CD4-positive, alpha-beta T cell treated with Interleukin-17A for 4 hours (primary cell): ENCODE results near the gene ZNF837.
"Not testable (repeated sequence)": the region's sequence is repeated elsewhere in the genome, so short reads cannot be mapped to it uniquely, and the experiment has no call there.

Source experiments
- DNase-seq: peaks from one replicate; pipeline ENCODE4 v3.0.0-alpha.2; 2020; ENCODE audit warnings: mixed read lengths

The ZNF837 gene

DNA sequence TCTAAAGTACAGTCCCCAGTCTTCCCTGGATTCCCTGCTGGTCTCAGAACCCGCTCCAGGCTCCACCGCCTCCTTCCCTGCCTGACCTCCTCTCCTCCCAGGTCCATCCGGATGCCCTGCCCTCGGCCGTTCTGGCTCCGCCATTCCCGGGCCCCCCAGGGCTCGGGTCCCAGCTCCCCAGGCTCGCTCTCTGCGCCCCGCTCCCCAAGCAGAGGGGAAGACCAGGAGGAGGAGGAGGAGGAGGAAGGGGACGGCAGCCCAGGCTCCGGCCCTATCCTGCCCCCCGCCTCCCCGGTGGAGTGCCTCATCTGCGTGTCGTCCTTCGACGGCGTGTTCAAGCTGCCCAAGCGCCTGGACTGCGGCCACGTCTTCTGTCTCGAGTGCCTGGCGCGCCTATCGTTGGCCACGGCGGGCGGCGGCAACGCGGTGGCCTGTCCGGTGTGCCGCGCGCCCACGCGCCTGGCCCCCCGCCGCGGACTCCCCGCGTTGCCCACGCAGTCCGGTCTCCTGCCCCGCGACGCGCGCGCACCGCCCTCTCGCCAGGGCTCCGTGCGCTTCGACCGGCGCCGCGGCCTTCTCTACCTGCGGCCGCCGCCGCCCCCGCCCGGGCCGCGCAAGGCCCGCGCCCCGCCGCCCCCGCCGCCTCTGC, 15.3 kb upstream of the ZNF837 start:
- no peak for DNase-seq

DNA sequence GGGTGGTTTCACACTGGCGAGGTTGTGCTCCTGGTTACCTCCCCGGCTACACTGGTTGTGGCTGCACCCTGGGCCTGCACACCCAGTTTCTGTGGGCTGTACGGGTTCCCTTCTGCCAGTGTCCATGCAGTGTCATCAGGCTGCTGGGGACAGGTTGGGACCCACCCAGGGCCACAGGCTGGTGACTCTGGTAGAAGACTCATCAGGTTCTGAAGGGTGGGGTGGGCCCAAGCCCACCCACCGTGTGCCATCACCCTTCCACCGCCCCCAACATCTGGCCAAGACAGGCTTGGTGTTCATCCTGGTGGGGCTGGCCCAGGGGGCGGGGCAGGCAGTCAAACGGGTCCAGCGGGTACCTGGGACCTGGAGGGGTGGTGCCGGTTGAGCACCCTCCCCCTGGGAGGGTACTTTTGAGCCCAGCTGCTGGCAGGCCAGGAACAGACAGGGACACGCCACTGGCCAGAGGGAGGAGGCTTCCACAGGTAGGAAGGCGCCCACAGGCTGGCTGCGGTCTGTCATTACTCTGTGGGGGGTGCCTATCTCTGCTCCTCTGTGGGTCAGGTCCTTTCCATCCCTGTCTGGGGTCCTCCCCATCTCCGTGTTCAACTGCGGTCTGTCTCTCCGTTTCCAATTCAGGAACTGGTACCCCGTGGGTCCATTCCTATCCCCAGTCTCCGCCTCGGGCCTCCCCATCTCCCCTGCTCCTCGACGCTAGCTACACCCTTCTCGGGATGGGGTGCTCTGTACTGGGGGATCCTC, 14.6 kb upstream of the ZNF837 start, which contains the start of gene RNF225:
Gene RNF225 (plus strand): TSS at position 437 of the 759 bp plus-strand sequence. CDS start 434 bp downstream, outside the sequence.
- no peak for DNase-seq

DNA sequence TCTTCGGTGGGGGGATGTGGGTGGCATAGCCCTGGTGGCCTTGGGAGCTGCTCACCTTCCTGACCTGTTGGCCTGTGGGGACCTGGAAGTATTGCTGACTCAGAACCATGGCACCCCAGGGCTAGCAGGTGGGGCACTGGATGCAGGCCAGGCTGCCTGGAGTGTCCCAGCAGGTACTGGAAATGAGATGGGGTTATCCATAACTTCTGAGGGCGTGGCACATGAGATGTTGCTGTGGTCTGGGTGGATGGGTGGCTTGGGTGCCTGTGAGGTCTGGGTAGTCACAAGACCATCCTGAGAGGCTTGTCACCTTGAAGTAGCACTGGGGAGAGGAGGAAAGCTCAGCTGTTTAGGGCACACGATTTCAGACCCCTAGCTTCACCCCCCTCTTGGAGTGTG, 14.0 kb upstream of the ZNF837 start:
- no peak for DNase-seq

DNA sequence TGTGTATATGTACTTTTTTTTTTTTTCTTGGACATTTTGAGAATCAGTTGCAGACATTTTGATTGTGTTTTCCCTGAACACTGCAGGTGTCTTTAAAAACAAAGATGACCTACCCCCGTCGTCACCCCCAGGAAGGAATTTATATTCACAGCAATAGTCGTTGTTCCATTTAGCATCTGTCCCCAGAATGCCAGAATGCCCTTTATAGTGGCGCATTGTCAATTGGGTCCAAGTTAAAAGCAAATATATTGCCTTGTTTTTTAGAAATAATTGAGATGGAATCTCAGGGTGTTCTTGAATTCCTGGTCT, 12.8 kb upstream of the ZNF837 start:
- DNase-seq, result no peak

DNA sequence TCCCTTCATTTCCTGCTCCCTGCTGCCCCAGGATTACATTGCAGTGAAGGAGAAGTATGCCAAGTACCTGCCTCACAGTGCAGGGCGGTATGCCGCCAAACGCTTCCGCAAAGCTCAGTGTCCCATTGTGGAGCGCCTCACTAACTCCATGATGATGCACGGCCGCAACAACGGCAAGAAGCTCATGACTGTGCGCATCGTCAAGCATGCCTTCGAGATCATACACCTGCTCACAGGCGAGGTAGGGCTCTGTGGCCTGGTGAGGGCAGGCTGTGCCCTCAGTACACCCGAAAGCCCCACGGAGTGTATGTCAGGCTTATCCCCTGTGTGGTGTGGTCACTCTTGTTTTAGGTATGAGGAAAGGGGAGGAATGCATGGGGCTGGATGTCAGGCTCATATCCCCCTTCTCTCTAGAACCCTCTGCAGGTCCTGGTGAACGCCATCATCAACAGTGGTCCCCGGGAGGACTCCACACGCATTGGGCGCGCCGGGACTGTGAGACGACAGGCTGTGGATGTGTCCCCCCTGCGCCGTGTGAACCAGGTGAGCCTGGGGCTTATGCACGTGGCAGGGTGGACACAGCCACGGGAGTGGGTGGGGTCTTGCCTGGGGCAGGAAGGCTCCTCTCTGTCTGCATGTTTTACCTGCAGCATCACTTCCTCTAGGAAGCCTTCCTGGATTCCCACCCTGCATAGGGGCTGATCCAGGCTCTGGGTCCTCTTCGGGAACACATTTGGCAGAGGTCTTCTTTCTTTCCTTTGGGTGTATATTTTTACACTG, 12.3 kb upstream of the ZNF837 start:
- DNase-seq, result no peak

DNA sequence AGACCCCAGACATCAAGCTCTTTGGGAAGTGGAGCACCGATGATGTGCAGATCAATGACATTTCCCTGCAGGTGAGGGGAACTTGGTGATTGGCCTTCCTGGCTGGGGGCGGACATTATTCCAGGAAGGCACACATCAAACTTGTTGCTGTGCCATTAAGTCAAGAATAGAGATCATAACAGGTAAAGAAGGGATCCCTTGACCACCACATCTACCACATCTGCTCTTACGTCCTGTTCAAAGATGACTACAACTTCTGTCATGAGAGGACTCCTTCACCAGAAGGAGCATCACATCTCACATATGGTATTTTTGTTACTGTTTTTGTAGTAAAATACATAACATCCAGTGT, 7.3 kb upstream of the ZNF837 start:
- no peak for DNase-seq

DNA sequence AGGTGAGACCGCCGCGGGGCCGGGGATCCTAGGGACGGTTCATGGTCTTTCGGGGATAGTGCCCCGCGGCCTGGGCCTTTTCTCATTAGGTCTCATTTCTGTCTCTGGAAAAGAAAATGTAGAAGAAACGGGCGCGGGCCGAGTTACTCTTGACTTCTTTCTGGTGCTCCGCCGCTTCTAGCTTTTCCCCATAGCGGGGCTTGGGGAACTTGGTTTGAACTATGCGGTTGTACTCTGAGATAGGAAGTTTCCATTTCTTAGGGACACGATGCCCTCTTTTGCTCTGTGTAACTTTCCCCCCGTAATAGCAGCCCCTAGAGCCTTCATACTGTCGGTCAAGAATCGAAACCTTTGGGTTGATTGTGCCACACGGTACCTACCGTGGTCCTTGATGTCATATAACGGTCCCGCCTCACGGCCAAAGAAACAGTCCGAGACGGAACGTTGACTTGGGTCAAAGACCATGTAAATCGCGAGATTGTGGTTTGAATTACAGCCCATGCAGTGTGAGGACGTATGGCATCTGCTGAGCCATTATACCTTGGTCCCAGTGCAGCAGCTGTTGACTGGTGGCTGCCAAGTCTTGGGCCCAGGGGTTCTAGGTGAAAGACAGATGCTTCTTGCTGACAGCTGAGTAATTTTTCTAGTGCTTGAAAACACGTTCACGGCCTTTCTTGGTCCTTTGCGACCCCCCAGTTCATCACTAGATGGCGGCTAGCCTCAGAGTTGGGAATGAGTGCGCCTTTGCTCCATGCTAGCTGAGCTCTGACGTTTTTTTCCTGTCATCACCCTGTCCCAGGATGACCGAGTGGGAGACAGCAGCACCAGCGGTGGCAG, 6.7 kb upstream of the ZNF837 start:
- no peak for DNase-seq

DNA sequence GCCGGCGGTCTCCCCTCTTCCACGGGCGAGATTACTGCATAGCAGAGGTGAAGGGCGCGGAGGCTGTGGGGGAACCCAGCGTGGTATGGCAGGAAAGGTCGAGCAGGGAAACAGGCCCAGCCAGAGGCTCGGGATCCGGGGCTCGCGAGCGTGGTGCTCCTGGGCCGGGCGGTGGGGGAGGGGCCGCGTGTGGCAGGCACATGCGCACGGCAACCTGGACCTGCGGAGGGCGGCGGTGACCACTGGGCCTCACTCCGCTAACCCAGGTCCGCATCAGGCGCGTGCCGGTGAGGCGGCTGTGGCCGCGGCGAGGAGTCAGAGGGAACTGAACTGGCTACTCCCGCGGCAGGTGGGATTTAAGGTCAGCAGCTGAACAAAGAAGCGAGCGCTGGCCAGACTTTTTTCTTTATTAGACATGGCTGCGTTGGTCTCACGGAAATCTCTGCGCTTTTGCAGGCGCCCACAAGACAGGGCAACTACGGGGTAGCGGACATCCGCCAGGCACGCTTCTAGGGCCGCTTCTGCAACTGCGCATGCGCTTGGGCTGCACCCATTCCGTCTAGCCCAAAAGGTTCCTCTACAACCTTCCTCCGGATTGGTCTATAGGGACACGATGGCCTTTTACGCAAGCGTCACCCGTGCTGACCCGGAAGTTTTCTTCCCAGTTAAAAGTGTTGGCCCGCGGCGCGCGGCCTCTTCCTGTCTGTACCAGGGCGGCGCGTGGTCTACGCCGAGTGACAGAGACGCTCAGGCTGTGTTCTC, 5.9 kb upstream of the ZNF837 start, which contains the start of gene RPS5:
Gene RPS5 (plus strand): TSS at position 694 of the 762 bp plus-strand sequence. CDS start 869 bp downstream, outside the sequence.
- peak; percentile 95 for DNase-seq

DNA sequence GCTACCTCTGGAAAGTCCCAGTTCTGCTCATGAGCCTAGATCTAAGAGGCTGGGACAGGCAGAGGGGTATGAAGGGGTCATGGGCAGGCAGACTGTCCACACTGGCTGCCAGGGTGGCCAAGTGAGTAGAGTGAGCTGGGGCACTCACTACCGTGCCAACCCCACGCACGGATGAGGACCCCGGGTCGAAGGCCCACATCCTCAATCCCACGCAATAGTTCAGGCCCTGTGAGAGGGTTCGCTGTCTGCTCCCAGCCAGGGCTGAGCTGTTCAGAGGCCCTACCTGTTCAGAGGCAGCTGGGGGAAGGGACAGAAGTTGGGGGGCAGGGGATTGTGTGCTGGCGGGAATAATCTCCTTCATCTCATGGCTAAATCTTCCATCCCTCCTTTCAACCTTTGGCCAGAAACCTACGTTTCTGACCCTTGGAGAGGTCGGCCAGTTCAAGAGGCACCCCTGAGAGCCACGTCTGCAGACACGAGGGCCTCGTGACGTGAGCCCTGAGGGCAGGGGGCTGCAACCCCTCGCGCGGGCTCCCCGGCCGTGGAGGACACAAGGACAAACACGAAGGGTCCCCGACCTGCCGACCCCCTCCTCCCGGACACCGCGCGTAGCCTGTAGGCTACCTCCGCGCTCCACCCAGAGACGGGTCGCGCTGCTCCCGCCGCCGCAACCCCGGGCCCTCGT, 5.2 kb upstream of the ZNF837 start:
- DNase-seq, result peak; percentile 25

DNA sequence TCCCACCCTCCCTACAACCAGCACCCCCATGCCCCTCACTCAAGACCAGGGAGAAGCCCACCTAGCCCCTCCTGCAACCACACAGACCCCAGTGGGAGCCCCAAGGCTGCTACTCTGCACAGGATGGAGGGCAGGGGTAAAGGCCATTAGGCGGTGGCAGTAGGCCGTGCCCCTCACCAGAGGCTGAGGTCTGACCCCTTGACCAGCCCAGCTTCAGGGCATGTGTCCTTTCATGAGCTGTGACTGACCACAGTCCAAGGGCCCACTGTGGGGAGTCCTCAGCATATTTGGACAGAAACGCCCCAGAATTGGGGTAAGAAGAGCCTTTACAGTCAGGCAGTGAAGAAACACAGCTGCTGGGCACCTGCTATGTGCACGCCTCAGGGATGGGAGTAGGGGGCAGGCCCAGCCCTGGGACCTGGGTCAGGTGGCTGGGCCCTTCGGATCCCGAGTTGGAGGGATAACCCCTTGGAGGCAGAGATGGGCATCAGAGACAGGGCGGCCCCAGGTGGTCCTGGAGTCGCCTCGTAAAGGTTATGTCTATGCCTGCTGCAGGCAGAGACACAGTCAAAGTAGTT, 4.6 kb upstream of the ZNF837 start:
- DNase-seq, result no peak

DNA sequence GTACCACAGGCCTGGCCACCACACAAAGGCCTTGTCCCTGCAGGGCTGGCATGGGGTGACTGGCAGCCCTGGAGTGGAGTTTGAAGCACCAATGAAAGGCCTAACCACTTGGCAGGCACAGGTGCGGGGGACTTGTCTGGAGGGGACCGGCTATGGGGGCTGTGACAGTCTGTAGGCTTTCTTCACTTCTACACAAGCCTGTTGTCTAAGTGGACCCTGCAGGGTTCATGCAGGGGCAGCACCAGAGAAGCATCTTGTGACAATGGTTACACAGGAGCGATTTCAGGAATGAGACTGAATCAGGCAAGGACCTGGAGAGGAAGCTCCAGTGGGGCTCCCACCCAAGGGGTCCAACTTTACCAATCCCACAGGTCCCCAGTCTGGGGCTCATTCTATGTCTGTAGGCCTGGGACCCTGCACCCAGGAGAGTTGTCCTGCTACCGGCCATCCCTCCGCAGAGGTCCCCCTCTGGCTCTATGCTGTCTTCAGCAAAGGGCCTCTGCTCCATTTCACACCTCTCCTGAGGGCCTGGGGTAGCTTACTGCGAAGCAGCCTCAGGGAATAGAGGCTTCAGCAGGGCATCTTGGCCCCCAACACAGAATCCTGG, 2.3 kb upstream of the ZNF837 start:
- no peak for DNase-seq

DNA sequence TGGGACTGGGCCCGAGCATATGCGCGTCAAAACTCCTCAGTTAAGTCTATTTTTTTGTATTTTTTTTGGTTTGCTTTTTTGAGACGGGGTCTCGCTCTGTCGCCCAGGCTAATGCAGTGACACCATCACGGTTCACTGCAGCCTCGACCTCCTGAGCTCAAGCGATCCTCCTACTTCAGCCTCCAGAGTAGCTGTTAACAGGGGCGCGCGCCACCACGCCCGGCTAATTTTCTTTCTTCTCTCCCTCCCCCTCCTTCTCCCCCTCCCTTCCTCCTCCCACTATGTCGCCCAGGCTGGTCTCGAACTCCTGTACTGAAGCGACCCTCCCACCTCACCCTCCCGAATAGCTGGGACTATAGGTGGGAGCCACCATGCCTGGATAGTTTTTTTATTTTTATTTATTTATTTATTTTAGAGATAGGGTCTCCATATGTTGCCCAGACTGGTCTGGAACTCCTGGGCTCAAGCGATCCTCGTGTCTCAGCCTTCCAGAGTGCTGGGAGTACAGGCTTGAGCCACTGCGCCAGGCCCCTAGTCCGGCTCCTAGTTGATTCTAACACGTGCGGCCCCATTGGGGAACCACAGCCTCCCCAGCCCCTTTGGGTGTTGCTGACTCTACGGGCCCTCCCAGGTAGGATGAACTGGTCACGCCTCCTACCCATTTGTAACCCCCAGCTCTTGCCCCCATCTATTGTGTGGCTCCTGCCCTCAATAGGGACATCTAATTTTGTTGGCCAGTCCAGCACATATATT, 806 bp upstream of the ZNF837 start:
- no peak for DNase-seq

DNA sequence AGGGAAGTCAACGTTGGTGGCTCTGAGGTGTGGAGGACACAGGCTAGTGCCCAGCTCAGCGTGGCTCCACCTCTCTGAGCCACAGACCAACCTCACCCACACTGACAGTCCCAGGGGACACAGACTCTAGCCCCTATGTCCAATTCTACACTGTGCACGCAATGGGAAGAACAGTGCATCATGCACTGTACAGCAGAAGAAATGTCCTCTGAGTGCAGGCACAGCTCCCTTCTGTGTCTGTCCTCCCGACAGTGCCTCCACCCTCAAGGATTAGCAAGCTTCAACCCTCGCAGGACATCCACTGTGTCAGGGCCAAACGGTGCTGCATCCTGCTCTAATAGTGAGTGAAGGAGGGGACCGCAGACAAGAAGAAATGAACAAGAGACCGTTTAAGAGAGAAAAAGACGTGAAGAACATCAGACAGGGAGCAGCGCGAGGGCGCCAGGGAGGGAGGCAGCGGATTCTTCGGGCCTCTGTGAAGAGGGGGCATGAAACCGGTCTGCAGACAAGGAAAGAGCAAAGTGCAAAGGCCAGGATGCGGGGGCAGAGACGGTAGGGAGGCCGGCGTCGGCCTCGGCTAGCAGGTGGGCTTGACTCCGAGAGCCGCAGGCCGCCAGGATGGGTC, 681 bp downstream of the ZNF837 start:
- peak; percentile 17 for DNase-seq

DNA sequence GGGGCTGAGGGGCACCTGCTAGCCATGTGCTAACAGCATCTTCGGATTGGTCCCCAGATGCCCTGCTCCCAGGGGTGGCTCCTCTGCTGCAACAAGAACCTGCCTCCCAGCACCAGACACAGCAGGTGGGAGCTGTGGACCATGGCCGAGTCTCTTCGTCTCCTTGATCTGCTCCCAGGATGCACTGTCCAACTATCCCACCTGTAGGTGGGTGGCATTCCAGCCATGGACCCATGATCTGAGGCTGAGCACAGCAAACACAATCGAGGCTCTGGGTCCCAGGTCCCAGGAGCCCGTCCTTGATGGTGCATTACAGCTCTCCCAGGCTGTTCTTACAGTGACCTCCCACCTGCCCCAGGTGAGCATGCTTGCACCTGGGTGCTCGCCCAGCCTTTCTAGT, 1.6 kb downstream of the ZNF837 start:
- DNase-seq, result no peak

DNA sequence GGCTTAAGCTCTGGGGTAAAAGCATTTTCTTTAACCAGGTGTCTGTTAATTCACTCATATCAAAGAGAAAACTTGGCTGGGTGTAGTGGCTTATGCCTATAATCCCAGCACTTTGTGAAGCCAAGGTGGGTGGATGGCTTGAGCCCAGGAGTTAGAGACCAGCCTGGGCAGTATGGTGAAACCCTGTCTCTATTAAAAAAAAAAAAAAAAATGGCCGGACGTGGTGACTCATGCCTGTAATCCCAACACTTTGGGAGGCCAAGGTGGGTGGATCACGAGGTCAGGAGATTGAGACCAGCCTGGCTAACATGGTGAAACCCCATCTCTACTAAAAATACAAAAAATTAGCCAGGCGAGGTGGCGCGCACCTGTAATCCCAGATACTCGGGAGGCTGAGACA, 4.1 kb downstream of the ZNF837 start:
- DNase-seq, result not testable (repeated sequence)

DNA sequence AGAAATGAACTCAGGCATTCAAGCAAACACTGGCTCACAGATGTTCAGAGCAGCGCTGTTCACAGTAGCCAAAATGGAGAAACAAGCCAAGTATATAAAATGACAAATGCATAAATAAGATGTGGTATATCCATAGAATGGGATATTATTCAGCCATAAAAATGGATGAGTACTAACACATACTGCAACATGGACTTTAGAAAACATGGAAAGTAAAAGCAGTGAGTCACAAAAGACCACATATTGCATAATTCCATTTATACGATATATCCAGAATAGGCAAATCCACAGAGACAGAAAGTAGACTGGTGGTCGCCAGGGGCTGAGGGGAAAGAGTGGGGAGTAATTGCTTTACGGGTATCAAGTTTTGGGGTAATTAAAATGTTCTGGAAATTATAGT, 6.6 kb downstream of the ZNF837 start:
- no peak for DNase-seq

DNA sequence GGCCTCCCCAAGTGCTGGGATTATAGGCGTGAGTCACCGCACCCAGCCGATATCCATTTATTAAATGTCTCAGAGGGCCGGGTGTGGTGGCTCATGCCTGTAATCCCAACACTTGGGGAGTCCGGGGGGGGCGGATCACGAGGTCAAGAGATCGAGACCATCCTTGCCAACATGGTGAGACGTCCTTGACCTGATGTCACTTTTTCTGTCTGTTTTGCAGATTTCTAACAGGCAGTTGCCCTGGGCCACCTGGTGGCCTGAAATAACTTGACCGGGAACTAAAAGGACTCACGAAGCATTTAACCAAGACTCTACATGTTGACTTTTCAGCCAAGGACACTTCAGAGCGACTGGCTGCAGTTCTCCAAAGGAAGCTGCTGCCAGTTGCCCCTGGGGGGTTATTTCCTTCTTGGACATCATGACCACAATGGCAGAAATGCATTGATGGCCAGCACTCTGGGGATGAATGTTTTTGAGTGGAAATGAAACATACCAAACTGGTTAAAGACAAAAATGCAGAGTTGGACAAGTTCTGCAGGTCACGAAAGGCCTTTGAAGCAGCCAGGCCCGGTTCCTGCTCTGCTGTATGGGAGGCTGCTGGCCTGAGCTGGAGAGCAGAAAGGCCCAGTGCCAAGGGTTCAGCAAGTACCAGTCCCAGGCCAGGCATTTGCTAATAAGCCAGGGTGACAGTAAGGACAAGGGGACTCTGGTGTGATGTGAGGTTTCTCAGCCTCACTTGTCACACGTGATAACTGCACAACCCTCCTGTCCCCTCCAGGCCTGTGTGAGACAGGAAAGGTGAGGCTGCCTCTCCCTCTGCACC, 8.3 kb downstream of the ZNF837 start:
- no peak for DNase-seq

DNA sequence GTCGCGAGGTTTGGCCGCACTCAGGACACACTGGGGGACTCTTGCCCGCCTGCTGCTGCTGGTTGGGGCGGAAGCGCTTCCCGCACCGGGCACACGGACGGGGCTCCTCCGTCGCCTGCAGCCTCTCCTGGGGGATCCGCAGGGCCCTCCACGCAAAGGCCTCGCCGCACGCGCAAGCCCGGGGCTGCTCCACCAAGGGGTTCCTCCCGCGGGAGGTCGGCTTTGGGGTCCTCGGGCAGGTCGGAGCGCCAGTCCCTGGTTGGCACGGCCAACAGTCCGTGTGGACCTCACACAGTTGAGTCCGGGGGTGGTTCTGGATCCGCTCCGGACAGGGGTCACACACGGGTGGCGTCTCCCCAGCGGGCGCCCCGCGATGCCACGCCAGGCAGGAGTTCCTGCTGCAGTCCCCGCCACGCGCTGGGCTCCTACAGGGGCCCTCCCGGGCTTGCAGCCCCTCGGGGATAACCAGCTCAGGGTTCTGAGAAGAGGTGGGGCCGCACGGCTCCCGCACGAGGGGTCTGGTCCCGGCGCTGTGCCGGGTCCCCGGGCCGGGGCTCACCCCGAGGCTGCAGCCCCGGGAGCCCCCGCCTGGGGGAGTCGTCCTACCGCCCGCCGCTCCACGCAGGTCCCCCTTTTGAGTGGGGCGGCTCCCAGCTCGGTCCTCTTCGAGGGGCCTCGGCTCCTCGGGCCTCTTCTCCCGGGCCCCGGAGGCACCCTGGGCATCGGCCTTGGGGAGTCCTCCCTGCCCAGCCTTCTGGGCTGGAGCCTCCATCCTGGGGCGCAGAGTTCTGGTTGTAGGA, 12.1 kb downstream of the ZNF837 start:
- DNase-seq, result no peak
